OCI-LY3 (cell line): ENCODE measurements around the gene CMIP.

ENCODE experiments used
- H2AFZ ChIP-seq: fragments of 200-600, 300-600 bp; shearing (Covaris generic); 2 replicates; pipeline ENCODE4 v1.6.0; 2014; ENCODE audit warnings: antibody characterized with exemption, low read depth, low read length
- H3K27ac ChIP-seq: fragments of 200-600, 300-600 bp; sonication (generic); 2 replicates; pipeline ENCODE4 v1.5.1; 2014; ENCODE audit warnings: mild to moderate bottlenecking, low read length, moderate library complexity, mixed read lengths
- H3K27me3 ChIP-seq: fragments of 200-600, 300-600 bp; sonication (generic); 2 replicates; pipeline ENCODE4 v1.6.1; 2014; ENCODE audit warnings: low read depth, low read length, mixed read lengths
- H3K36me3 ChIP-seq: fragments of 200-600, 300-600 bp; sonication (generic); replicated peaks from 2 replicates; pipeline ENCODE3; 2014; ENCODE audit warnings: low read depth, low read length, mixed read lengths
- H3K4me1 ChIP-seq: fragments of 300-600, 200-600 bp; sonication (generic); 2 replicates; pipeline ENCODE4 v1.6.1; 2014; ENCODE audit warnings: low read length, mixed read lengths
- H3K4me2 ChIP-seq: fragments of 200-600, 300-600 bp; sonication (generic); 2 replicates; pipeline ENCODE4 v1.6.1; 2014; ENCODE audit warnings: low read length, mixed read lengths
- H3K4me3 ChIP-seq: fragments of 300-600, 200-600 bp; sonication (generic); 2 replicates; pipeline ENCODE4 v1.5.1; 2014; ENCODE audit warnings: antibody characterized with exemption, mild to moderate bottlenecking, low read length, moderate library complexity
- H3K79me2 ChIP-seq: fragments of 300-600, 200-600 bp; shearing (Covaris generic); 2 replicates; pipeline ENCODE4 v1.6.1; 2014; ENCODE audit warnings: mild to moderate bottlenecking, low read length, mixed read lengths
- H3K9ac ChIP-seq: fragments of 300-600, 200-600 bp; shearing (Covaris generic); 2 replicates; pipeline ENCODE4 v1.6.0; 2014; ENCODE audit warnings: mild to moderate bottlenecking, low read length, moderate library complexity
- H3K9me3 ChIP-seq: fragments of 200-600, 300-600 bp; shearing (Covaris generic); 2 replicates; pipeline ENCODE4 v1.6.1; 2014; ENCODE audit warnings: low read length, mixed read lengths; ENCODE audit not compliant: insufficient read depth
- H4K20me1 ChIP-seq: fragments of 200-600, 300-600 bp; sonication (generic); 2 replicates; pipeline ENCODE4 v1.6.1; 2016; ENCODE audit warnings: low read length, mixed read lengths; ENCODE audit not compliant: insufficient read depth
- EZH2phosphoT487 ChIP-seq: fragments of 200-600 bp; shearing (Covaris generic); IDR thresholded peaks from 2 replicates; pipeline ENCODE4 v1.6.1; 2018; ENCODE audit warnings: antibody characterized with exemption, mixed run types, low read depth
- TF ChIP-seq, protein P1 (sequence below): fragments of 200-600, 300-600 bp; sonication (generic); IDR thresholded peaks from 2 replicates; pipeline ENCODE4 v1.5.1; 2014; ENCODE audit warnings: antibody characterized with exemption, low read length, low read depth

Gene CMIP

DNA sequence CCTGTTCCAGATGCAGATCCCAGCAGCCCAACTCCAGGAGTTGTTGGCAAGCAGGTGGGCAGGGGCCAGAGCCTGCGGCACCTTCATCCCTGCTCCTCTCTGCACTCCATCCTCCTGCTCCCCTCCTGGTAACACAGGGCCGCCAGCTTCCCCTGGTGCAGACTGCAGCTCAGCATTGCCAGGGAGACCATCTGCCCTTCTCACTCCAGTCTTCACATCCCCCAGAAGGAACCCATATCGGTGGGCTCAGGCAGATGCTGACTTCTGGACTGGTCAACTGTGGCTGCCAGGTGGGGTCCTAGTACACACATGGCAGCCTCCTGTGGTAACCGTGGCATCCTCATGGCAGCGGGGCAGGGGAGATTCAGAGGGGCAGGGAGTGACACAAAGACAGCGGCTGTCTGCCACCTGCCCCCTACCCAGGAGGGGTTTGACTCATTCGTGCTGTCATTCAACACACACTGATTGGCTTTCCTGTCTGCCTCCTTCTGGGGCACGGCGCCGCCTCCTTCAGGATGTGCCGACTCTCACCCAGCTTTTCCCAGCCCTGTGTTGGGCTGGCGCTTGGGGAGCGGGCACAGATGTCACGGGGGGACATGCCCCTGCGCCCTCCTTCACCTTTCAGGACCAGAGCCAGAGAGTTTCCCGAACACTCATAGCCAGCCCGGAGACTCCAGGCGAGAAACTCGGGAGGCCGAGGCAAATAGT lies 120.9 kb downstream of the CMIP start:
- no peak overlapping the region for H2AFZ ChIP-seq
- H3K4me3 ChIP-seq = no peak overlapping the region
- TF ChIP-seq, protein P1, sequence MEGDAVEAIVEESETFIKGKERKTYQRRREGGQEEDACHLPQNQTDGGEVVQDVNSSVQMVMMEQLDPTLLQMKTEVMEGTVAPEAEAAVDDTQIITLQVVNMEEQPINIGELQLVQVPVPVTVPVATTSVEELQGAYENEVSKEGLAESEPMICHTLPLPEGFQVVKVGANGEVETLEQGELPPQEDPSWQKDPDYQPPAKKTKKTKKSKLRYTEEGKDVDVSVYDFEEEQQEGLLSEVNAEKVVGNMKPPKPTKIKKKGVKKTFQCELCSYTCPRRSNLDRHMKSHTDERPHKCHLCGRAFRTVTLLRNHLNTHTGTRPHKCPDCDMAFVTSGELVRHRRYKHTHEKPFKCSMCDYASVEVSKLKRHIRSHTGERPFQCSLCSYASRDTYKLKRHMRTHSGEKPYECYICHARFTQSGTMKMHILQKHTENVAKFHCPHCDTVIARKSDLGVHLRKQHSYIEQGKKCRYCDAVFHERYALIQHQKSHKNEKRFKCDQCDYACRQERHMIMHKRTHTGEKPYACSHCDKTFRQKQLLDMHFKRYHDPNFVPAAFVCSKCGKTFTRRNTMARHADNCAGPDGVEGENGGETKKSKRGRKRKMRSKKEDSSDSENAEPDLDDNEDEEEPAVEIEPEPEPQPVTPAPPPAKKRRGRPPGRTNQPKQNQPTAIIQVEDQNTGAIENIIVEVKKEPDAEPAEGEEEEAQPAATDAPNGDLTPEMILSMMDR = no peak
- H4K20me1 ChIP-seq = peaks cover 100% of the 10 kb centered on the region
- no peak overlapping the region for H3K4me2 ChIP-seq
- no peak overlapping the region for H3K9ac ChIP-seq
- H3K4me1 ChIP-seq = peaks cover 21% of the 10 kb centered on the region
- H3K36me3 ChIP-seq = peaks cover 2% of the 10 kb centered on the region
- no peaks in the 10 kb centered on the region for H3K27me3 ChIP-seq
- no peaks in the 10 kb centered on the region for H3K9me3 ChIP-seq
- H3K79me2 ChIP-seq = peaks cover 84% of the 10 kb centered on the region
- no peak overlapping the region for H3K27ac ChIP-seq

DNA sequence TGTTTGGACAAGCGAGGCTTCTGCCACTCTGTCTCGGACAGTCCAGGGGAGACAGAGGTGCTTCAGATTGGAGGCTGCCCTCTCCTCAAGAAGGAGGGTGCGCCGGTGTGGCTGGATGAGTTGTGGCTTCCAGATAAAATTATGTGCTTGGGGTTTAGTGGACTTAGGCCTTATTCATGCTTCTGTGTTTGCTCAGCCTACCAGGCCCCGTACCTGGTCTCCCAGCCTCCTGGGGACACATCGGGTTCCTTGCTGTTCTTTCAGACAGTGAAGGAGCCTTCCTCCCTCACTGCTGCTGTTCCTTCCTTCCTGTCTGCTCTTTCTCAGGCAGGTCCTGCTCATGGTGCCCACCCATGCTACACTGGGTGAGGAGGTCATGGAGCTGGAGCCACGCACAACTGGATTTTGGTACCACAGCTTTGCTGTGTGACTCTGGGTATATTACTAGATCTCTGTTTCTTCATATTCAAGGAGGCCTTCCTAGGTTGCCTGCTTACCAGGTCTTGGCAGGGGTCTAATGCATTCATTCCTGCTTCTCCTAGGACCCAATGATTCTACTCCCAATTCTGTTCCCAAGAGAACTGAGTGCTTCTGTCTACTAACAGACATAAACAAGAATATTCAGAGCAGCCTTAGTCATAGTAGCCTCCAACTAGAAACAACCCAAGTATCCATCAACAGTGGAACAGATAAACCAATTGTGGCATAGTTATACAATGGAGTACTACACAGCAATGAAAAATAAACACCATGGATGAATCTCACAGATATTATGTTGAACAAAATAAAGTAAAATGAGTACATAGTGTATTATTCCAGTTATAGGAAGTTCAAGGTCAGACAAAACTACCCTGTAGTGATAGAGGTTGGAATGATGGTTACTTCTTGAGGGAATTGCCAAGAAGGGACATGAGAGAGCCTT lies 121.7 kb downstream of the CMIP start:
- Histone ChIP-seq H3K9ac (no peak overlapping the region), H2AFZ (no peak overlapping the region), H3K27ac (no peak overlapping the region), H3K79me2 (peaks cover 82% of the 10 kb centered on the region), H4K20me1 (peaks cover 98% of the 10 kb centered on the region), H3K4me3 (no peak overlapping the region), H3K4me2 (no peak overlapping the region), H3K9me3 (no peaks in the 10 kb centered on the region), H3K4me1 (peaks cover 21% of the 10 kb centered on the region), H3K36me3 (peaks cover 2% of the 10 kb centered on the region), H3K27me3 (no peaks in the 10 kb centered on the region)
- TF ChIP-seq EZH2phosphoT487 = no peak
- TF ChIP-seq, protein P1 = no peak

DNA sequence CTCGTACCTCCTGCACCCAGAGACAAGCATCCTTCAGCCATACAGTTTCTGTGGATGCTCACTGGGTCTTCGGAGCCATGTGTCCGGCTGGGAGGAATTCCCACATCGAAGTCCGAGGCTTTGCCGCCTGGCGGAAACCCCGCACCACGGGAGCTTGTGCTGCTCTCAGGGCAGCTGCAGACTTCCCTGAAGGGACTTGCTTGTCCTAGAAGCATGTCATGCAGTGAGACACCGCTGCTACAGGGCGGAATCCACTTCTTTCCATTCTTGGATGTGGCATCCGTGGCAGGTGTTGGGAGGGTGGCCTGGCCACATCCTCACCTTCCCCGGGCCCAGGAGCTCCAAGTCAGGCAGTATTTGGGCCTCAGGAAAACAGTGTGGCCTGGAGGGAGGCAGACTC lies 122.5 kb downstream of the CMIP start:
- Histone ChIP-seq H2AFZ (no peak overlapping the region), H3K36me3 (peaks cover 2% of the 10 kb centered on the region), H3K4me2 (no peak overlapping the region), H3K9ac (no peak overlapping the region), H3K27me3 (no peaks in the 10 kb centered on the region), H4K20me1 (peaks cover 97% of the 10 kb centered on the region), H3K27ac (no peak overlapping the region), H3K4me3 (no peak overlapping the region), H3K4me1 (peaks cover 21% of the 10 kb centered on the region), H3K9me3 (no peaks in the 10 kb centered on the region), H3K79me2 (peaks cover 81% of the 10 kb centered on the region)
- TF ChIP-seq, protein P1 = no peak
- TF ChIP-seq EZH2phosphoT487 = no peak
